ENCODE data around the gene CACNG1.

Gene CACNG1

GRCh38 chr17:67052720-67053437 is 8.5 kb downstream of the CACNG1 start:
- no peak for DNase-seq

DNA sequence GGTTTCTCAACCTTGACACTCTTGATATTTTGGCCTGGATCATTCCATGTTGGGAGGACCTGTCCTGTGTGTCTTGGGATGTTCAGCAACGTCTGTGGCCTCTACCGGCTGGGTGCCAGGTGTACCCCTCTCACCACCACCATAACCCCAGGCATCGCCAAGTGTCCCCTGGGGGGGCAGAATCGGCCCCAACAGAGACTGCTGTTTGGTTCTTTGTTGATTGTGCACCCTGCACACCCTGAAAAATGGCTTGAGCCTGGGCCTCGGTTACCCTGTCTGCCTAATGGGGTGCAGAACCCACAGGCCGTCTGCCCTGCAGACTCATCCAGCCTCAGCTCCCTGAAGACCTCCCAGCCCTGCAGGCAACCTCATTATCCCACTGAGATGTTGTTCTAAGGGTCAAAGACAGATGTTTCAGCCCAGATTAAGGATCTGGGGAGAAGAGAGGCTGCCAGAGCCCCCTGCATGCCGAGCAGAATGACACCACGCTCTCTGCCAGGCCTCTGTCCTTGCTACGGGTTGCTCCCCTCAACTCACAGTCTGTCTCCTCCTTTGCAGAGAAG is 9.2 kb downstream of the CACNG1 start:
- DNase-seq, result no peak

- DNase-seq, result no peak
Measured at GRCh38 chr17:67054011-67054591, 9.7 kb downstream of the CACNG1 start.

DNA sequence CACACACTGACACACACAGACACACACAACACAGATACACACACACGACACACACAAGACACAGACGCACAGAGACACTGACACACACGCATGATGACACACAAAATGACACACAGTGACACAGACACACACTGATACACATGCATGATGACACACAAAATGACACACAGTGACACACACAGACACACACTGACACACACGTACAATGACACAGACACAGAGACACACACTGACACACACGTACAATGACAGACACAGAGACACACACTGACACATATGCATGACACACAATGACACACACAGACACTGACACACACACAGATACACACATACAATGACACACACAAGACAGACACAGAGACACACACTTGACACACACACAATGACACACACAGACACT is 10.3 kb downstream of the CACNG1 start:
- DNase-seq, result no peak

GRCh38 chr17:67055041-67055443 is 10.7 kb downstream of the CACNG1 start:
- no peak for DNase-seq

GRCh38 chr17:67055811-67056745 is 11.7 kb downstream of the CACNG1 start:
- DNase-seq, result no peak

DNA sequence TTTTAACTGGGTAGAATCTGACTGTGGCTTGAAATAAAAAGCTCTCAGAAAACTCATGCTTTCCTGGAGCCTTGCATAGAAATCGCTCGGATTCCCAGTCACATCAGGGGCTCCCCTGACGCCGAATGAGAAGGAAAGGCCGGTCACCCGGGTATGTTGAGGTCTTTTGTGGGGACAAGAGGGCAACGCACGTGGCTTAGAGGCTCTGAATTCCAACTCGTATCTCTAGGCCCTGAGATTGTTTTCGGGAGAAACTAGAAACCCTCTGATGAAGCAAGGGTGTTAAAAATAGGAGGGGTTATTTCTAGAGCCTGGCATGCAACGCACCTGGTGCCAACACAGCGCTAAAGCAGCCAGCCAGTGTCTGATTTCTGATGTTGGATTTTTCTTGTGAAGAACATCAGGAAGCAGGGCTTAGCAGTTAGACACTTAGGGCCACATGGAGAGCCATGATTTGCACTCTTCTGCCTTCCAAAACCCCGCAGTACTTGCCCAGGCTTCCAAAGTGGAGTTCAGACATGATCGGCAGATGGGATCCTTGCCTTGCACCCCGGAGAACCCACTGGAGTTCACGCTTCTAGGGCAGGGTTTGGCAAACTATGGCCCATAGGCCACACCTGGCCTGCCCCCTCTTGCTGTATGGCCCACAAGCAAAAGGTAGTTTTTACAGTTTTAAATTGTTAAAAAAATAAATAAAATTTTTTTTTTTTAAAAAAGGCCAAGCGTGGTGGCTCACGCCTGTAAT is 12.6 kb downstream of the CACNG1 start:
- no peak for DNase-seq

- no peak for DNase-seq
Measured at GRCh38 chr17:67058036-67058435, 13.7 kb downstream of the CACNG1 start.

DNA sequence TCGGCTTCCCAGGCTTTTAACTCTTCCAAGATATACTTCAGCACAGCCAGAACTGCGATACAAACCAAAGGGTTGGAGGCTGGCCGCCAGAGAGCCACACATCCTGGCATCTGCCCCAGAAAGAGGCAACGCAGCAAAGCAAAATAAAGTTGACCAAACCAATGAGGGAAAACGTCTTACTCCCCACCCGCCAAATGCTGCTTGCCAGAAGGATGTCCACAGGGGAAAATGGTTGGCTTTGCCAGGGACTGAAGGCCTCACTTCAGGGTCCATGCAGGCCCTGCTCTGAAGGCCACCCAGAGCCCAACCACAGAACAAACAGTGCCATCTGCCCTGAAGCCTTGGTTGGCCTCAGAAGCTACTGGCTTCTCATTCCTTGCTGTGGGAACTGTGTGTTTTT is 15.0 kb downstream of the CACNG1 start:
- DNase-seq, result no peak

DNA sequence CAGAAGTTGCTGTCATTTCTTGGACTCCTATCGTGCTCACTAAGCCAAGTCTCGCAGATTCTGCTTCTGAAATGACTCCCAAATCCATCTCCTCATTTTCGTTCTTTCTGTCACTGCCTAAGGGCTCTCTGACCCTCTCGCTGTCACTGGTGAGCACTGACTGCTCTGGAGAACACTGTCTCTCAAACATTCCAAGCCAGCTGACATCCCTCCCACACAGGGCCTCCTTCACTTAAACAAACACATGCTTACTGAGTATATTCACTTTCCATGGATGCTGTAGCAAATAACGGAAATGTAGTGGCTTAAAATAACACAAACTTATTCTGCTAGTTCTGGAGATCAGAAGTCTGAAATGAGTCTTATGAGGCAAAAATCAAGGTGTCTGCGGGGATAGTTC is 18.8 kb downstream of the CACNG1 start:
- DNase-seq, result no peak

DNA sequence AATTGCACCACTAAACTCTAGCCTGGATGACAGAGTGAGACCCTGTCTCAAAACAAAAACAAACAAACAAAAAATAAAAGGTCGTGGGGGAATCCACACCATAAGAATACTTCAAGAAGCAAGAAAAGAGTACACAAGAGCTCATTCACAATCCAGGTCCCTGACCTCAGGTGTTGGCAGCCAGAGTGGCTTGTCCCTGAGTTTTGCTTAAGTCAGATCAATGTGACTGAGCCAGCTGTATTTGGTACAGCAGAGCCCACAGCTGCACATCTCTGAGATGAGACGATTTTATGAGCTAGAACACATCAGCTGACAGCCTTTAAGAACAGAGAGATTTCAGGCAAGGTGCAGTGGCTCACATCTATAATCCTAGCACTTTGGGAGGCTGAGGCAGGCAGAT is 22.4 kb downstream of the CACNG1 start:
- no peak for DNase-seq

GRCh38 chr17:67067571-67068482 is 23.5 kb downstream of the CACNG1 start:
- no peak for DNase-seq

DNA sequence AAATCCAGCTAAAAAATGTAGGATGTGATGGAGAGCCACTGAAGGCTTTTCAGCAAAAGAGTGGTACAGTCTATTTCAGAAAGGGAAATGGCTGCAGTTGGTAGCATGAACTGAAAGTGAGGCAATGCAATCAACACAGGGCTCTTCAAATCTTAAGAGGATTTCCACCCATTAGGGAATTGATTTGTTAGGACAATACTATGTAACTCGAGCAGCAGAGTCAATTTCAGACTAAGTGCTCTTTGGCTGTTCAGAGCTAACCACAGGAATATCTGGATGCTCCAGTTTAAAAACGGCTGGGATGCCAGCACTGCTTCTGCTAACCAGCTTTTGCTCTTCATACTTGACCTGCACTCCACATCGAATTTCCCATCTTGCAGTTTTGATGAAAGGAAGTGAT is 24.6 kb downstream of the CACNG1 start:
- no peak for DNase-seq

DNA sequence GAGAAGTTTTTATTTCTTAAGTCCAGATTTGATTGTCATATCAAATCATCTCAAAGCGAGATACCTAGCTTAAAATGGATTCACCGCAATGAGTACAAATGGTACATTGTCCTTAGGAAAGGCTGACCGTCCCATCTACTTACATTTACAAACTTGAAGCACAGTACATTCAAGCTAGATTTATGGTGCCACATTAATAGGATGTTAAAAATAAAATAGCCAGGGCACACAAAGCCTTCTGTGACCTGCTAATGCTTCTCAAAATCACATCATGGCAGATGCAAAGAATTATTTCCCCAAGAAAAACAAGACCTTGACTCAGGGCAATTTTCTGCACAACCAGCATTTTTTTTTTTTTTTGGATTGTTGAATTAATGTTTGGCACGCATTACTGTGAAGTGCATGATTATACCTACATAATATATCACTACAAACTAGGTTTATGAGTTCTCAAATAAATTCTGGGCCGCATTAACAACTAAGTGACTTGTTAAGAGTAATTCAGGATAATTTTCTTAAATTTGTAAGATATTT is 25.3 kb downstream of the CACNG1 start:
- DNase-seq, result no peak

GRCh38 chr17:67071595-67071994 is 27.2 kb downstream of the CACNG1 start:
- DNase-seq, result no peak

GRCh38 chr17:67072885-67073284 is 28.5 kb downstream of the CACNG1 start:
- DNase-seq, result no peak

- DNase-seq, result no peak
Measured at GRCh38 chr17:67074781-67075180, 30.4 kb downstream of the CACNG1 start.

GRCh38 chr17:67076290-67076689 is 31.9 kb downstream of the CACNG1 start:
- DNase-seq, result no peak

DNA sequence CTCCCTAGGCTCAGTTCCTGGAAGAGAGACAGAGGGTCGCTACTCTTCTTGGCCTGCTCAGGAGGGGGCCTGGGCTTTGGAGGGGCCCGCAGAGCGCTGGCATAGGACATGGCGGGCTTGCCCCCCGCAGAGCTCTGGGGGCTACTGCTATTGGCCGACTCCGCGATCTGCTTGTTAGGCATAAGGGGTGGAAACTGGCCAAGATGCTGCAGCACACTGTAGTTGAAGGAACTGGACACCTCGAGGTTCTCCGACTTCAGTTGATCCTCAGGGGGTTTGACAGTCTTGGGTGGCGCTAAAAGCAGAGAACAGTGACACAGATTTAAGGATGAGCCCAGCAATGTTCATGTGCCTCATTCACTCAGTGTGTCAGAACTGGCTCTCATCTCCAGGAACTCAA is 33.9 kb downstream of the CACNG1 start:
- no peak for DNase-seq

GRCh38 chr17:67079491-67079890 is 35.1 kb downstream of the CACNG1 start:
- no peak for DNase-seq

DNA sequence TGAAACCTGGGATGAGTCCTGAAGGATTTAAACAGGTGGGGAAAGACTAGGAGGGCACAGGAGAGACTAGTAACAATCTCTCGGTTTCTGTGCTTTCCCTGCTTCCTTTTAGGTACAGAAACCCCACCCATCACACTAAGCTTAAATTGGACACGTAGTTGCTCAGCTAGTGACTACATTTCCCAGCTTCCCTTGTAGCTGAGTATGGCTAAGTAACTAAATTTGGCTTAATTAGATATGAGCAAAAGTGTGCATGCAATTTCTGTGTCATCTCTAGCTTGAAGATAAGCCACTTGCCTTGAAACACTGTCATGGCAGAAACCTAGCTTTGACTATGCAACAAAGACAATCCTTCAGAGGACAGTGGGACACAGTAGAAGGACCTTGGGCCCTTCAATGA is 36.5 kb downstream of the CACNG1 start:
- no peak for DNase-seq
